Parathyroid adenoma (tissue), 2 donors: ENCODE measurements around the gene NEFH.
"Not testable (repeated sequence)": the region's sequence is repeated elsewhere in the genome, so short reads cannot be mapped to it uniquely, and the experiment has no call there.

Experiments used
- H2AFZ ChIP-seq: fragments of 300-600 bp; sonication (generic); one replicate; pipeline ENCODE4 v1.7.0; 2017; ENCODE audit warnings: antibody characterized with exemption, mild to moderate bottlenecking
- H3K27ac ChIP-seq: fragments of 300-600 bp; sonication (generic); one replicate; pipeline ENCODE4 v1.7.0; 2017
- H3K27me3 ChIP-seq: fragments of 300-600 bp; sonication (generic); one replicate; pipeline ENCODE4 v1.7.0; 2017; ENCODE audit warnings: low read length; ENCODE audit not compliant: control insufficient read depth, insufficient read depth
- H3K36me3 ChIP-seq: fragments of 300-600 bp; sonication (generic); one replicate; pipeline ENCODE4 v1.7.0; 2017; ENCODE audit warnings: low read length; ENCODE audit not compliant: control insufficient read depth, insufficient read depth
- H3K4me1 ChIP-seq: fragments of 300-600 bp; sonication (generic); one replicate; pipeline ENCODE4 v1.7.0; 2017; ENCODE audit warnings: control low read depth
- H3K4me2 ChIP-seq: fragments of 300-600 bp; sonication (generic); one replicate; pipeline ENCODE4 v1.7.0; 2017; ENCODE audit warnings: low read length
- H3K4me3 ChIP-seq: fragments of 300-600 bp; sonication (generic); one replicate; pipeline ENCODE4 v1.7.0; 2017; ENCODE audit warnings: low read depth, low read length
- H3K79me2 ChIP-seq: fragments of 300-600 bp; sonication (generic); one replicate; pipeline ENCODE4 v1.7.0; 2017; ENCODE audit warnings: control low read depth
- H3K9ac ChIP-seq: fragments of 300-600 bp; sonication (generic); one replicate; pipeline ENCODE4 v1.7.0; 2017; ENCODE audit warnings: mild to moderate bottlenecking
- H3K9me3 ChIP-seq: fragments of 300-600 bp; sonication (generic); one replicate; pipeline ENCODE4 v1.7.0; 2017; ENCODE audit warnings: low read length; ENCODE audit not compliant: control insufficient read depth
- CTCF ChIP-seq: fragments of 300-600 bp; sonication (generic); IDR thresholded peaks from one replicate; pipeline ENCODE4 v1.7.0; 2017; ENCODE audit warnings: antibody characterized with exemption, mild to moderate bottlenecking
- donor health status: primary hyperparathyroidism.

The NEFH gene

GRCh38 chr22:29487426-29487986 lies 7.5 kb downstream of the NEFH start:
- H2AFZ ChIP-seq = no peak overlapping the region
- no peaks in the 10 kb centered on the region for H3K4me1 ChIP-seq
- H3K4me2 ChIP-seq = no peak overlapping the region
- no peaks in the 10 kb centered on the region for H3K9me3 ChIP-seq
- H3K79me2 ChIP-seq = no peaks in the 10 kb centered on the region
- H3K4me3 ChIP-seq = no peak overlapping the region
- H3K27ac ChIP-seq = no peak overlapping the region
- H3K27me3 ChIP-seq = no peaks in the 10 kb centered on the region
- no peaks in the 10 kb centered on the region for H3K36me3 ChIP-seq
- no peak overlapping the region for H3K9ac ChIP-seq
- no peak for TF ChIP-seq CTCF

GRCh38 chr22:29489127-29489780 lies 9.2 kb downstream of the NEFH start:
- not testable (repeated sequence) for H3K79me2 ChIP-seq, H3K9me3 ChIP-seq, H3K4me2 ChIP-seq, H3K9ac ChIP-seq, H3K4me3 ChIP-seq, H3K4me1 ChIP-seq, H3K36me3 ChIP-seq, H3K27ac ChIP-seq, H2AFZ ChIP-seq, H3K27me3 ChIP-seq

- no peak overlapping the region for H3K4me2 ChIP-seq
- H3K27me3 ChIP-seq = no peaks in the 10 kb centered on the region
- H3K9ac ChIP-seq = no peak overlapping the region
- H2AFZ ChIP-seq = no peak overlapping the region
- no peak overlapping the region for H3K27ac ChIP-seq
- H3K79me2 ChIP-seq = no peaks in the 10 kb centered on the region
- no peak overlapping the region for H3K4me3 ChIP-seq
- no peak for TF ChIP-seq CTCF
- H3K36me3 ChIP-seq = no peaks in the 10 kb centered on the region
- H3K9me3 ChIP-seq = no peaks in the 10 kb centered on the region
- H3K4me1 ChIP-seq = no peaks in the 10 kb centered on the region
Observed at GRCh38 chr22:29491012-29491411, 11.0 kb downstream of the NEFH start.

- TF ChIP-seq CTCF = no peak
- no peaks in the 10 kb centered on the region for H3K79me2 ChIP-seq
- H3K9ac ChIP-seq = no peak overlapping the region
- H2AFZ ChIP-seq = no peak overlapping the region
- H3K4me3 ChIP-seq = no peak overlapping the region
- H3K27me3 ChIP-seq = no peaks in the 10 kb centered on the region
- H3K36me3 ChIP-seq = no peaks in the 10 kb centered on the region
- H3K9me3 ChIP-seq = no peaks in the 10 kb centered on the region
- no peaks in the 10 kb centered on the region for H3K4me1 ChIP-seq
- no peak overlapping the region for H3K4me2 ChIP-seq
- H3K27ac ChIP-seq = no peak overlapping the region
Observed at GRCh38 chr22:29493636-29494035, 13.6 kb downstream of the NEFH start.

DNA sequence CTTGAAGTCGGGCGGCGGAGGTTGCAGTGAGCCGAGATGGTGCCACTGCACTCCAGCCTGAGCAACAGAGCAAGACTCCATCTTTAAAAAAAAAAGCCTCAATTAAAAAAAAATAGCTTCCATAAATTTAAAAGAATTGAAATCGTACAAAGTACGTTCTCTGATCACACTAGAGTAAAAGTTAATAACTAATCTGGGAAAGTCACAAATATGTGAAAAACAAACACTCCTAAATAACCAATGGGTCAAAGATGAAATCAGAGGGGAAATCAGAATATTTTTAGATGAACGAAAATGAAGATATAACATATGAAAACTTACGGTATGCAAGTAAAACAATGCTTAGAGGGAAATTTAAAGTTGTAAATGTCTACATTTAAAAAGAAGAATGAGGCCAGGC lies 19.8 kb downstream of the NEFH start:
- no peaks in the 10 kb centered on the region for H3K9me3 ChIP-seq
- TF ChIP-seq CTCF = no peak
- no peak overlapping the region for H2AFZ ChIP-seq
- H3K9ac ChIP-seq = no peak overlapping the region
- H3K36me3 ChIP-seq = no peaks in the 10 kb centered on the region
- no peaks in the 10 kb centered on the region for H3K27me3 ChIP-seq
- H3K4me1 ChIP-seq = peaks cover 3% of the 10 kb centered on the region
- no peak overlapping the region for H3K27ac ChIP-seq
- no peak overlapping the region for H3K4me3 ChIP-seq
- no peaks in the 10 kb centered on the region for H3K79me2 ChIP-seq
- no peak overlapping the region for H3K4me2 ChIP-seq
